Measurements from ENCODE around the gene GANAB. TPM values are rescaled to one million over a fixed set of nuclear protein-coding genes. Genes with fewer than 3 reads are reported as not detected.

GANAB gene
- total and polyA plus RNA-seq, 2 of the 13 experiments (the other 11 are each of a cell fraction or from before 2014, with no cell fraction given), result 99.5 to 234 TPM

DNA sequence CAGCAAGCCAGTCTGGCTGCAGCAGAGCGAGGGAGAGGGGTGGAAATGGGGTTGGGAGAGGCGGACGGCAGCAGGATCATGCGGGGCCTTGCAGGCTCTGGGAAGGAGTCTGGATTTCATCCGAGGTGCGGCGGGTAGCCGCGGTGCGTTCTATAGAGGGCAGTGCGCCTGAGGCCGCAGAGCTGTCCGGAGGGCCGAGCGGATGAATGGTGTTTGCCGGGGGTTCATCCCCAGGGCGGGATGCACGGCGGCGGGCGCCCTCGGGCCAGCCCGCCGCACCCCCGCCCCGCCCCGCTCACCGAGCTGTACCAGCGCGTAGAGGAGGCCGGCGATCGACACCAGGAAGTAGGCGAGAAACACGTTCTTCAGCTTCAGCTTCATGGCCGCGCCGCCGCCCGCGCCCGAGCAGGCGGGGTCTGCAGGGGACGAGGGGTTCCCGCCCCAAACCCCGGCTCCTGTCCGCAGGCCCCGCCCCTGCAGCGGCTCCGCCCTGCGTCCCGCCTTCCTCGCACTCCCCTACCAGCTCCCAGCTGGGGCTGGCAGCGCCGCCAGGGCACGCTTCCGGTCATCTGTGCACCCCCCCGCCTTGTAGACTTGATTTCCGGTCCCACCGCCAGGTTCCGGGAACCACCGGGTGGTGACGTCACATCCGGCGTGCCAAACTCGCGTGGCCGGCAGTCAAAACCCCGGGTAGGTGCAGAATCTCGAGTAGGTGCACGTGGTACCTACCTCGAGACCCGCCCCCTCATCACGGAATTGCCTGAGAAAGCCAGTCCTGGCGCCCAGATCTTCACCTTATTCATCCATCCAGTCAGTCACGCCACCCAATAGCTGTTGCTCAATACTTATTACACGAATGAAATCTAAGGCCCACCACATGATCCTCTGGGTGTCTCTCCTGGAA lies 24.6 kb downstream of the GANAB start, which contains the start of gene B3GAT3 (continued):
- peak; percentile 85; the same call in 1 of the 2 replicates for TF ChIP-seq THAP9 (CRISPR knock-in tag; IDR thresholded peaks at IDR 0.05; ENCODE audit: borderline replicate concordance)
- peak; percentile 82; the same call in 1 of the 2 replicates for TF ChIP-seq ZNF224 (CRISPR knock-in tag; IDR thresholded peaks at IDR 0.05)
- TF ChIP-seq FOXO4 (CRISPR knock-in tag; conservative IDR thresholded peaks at IDR 0.05), result no peak
- TF ChIP-seq CEBPG (CRISPR knock-in tag; IDR thresholded peaks at IDR 0.05), result peak; percentile 57; the same call in 1 of the 2 replicates
- no peak; the same call in none of the 2 replicates for TF ChIP-seq HBP1 (CRISPR knock-in tag; IDR thresholded peaks at IDR 0.05; ENCODE audit: low read depth)
- peak; percentile 27; the same call in 1 of the 2 replicates for TF ChIP-seq RFXANK (CRISPR knock-in tag; IDR thresholded peaks at IDR 0.05)
- TF ChIP-seq MAFK (conservative IDR thresholded peaks at IDR 0.05 in 1 of 2, IDR thresholded peaks at IDR 0.05 in 1 of 2; ENCODE audit: low read length in 2 of 2), result no peak
- TF ChIP-seq CEBPB (IDR thresholded peaks at IDR 0.05; ENCODE audit: borderline replicate concordance, low read depth, low read length), result peak; percentile 78
- peak; percentile 87; the same call in 1 of the 2 replicates for TF ChIP-seq ZNF615 (CRISPR knock-in tag; IDR thresholded peaks at IDR 0.05; ENCODE audit: borderline replicate concordance)
- TF ChIP-seq ZNF251 (CRISPR knock-in tag; IDR thresholded peaks at IDR 0.05), result no peak
- TF ChIP-seq ZNF577 (CRISPR knock-in tag; IDR thresholded peaks at IDR 0.05; ENCODE audit: borderline replicate concordance, low read depth), result no peak
- 0 out of 2 replicates have a peak, but pooled peaks have one; percentile 54 for TF ChIP-seq ZNF20 (CRISPR knock-in tag; IDR thresholded peaks at IDR 0.05)
- peak; percentile 88 for TF ChIP-seq ZNF639 (CRISPR knock-in tag; conservative IDR thresholded peaks at IDR 0.05)
- TF ChIP-seq, protein P1, sequence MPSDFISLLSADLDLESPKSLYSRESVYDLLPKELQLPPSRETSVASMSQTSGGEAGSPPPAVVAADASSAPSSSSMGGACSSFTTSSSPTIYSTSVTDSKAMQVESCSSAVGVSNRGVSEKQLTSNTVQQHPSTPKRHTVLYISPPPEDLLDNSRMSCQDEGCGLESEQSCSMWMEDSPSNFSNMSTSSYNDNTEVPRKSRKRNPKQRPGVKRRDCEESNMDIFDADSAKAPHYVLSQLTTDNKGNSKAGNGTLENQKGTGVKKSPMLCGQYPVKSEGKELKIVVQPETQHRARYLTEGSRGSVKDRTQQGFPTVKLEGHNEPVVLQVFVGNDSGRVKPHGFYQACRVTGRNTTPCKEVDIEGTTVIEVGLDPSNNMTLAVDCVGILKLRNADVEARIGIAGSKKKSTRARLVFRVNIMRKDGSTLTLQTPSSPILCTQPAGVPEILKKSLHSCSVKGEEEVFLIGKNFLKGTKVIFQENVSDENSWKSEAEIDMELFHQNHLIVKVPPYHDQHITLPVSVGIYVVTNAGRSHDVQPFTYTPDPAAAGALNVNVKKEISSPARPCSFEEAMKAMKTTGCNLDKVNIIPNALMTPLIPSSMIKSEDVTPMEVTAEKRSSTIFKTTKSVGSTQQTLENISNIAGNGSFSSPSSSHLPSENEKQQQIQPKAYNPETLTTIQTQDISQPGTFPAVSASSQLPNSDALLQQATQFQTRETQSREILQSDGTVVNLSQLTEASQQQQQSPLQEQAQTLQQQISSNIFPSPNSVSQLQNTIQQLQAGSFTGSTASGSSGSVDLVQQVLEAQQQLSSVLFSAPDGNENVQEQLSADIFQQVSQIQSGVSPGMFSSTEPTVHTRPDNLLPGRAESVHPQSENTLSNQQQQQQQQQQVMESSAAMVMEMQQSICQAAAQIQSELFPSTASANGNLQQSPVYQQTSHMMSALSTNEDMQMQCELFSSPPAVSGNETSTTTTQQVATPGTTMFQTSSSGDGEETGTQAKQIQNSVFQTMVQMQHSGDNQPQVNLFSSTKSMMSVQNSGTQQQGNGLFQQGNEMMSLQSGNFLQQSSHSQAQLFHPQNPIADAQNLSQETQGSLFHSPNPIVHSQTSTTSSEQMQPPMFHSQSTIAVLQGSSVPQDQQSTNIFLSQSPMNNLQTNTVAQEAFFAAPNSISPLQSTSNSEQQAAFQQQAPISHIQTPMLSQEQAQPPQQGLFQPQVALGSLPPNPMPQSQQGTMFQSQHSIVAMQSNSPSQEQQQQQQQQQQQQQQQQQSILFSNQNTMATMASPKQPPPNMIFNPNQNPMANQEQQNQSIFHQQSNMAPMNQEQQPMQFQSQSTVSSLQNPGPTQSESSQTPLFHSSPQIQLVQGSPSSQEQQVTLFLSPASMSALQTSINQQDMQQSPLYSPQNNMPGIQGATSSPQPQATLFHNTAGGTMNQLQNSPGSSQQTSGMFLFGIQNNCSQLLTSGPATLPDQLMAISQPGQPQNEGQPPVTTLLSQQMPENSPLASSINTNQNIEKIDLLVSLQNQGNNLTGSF (CRISPR knock-in tag; IDR thresholded peaks at IDR 0.05), result peak; percentile 17; the same call in 1 of the 2 replicates
- TF ChIP-seq ZC3H4 (CRISPR knock-in tag; IDR thresholded peaks at IDR 0.05; ENCODE audit: borderline replicate concordance), result 0 out of 2 replicates have a peak, but pooled peaks have one; percentile 55
